Prostate gland (tissue), 2 donors: ENCODE results near the gene NCK1. TPM values are rescaled to one million over a fixed set of nuclear protein-coding genes. Genes with fewer than 3 reads are reported as not detected.

Experiments used
- DNase-seq: peaks from one replicate; pipeline ENCODE4 v3.0.0-alpha.2; 2019; ENCODE audit warnings: low spot score
- H3K27ac ChIP-seq, 2 donors: fragments of 200-600 bp; sonication (generic); 2 replicates each; pipeline ENCODE4 v1.5.1; 2017 to 2019
- H3K27me3 ChIP-seq: fragments of 200-600 bp; sonication (generic); replicated peaks from 2 replicates; pipeline ENCODE4 v1.5.1; 2019; ENCODE audit not compliant: insufficient read depth
- H3K36me3 ChIP-seq, 2 donors: fragments of 200-600 bp; sonication (generic); 1 replicate in 1 of 2; 2 replicates in 1 of 2; pipeline versions ENCODE4 v1.5.1 to v1.8.1; 2017 to 2019
- H3K4me1 ChIP-seq: fragments of 200-600 bp; sonication (generic); replicated peaks from 2 replicates; pipeline ENCODE4 v1.5.1; 2019
- H3K4me3 ChIP-seq, 2 donors: fragments of 200-600 bp; sonication (generic); 2 replicates each; pipeline ENCODE4 v1.5.1; 2017 to 2019
- H3K9me3 ChIP-seq: fragments of 200-600 bp; sonication (generic); 2 replicates; pipeline ENCODE4 v1.5.1; 2017
- POLR2A ChIP-seq: fragments of 450-650 bp; IDR thresholded peaks from one replicate; pipeline ENCODE4 v1.6.1; 2016; ENCODE audit warnings: antibody characterized with exemption, mild to moderate bottlenecking
- POLR2AphosphoS5 ChIP-seq: sonication (generic); formaldehyde crosslinking; IDR thresholded peaks from one replicate; pipeline ENCODE4 v1.6.1; 2017; ENCODE audit warnings: antibody characterized with exemption
- WGBS: methylation state at CpG from one replicate; pipeline ENCODE4 v1.1.5; 2018; 5-methylcytosine and 5-hydroxymethylcytosine counted together
- intact Hi-C: fragments of 100-400 bp; cut with DNase I; formaldehyde crosslinking; loops from one replicate; pipeline ENCODE4 v1.14.2; 2022
- total RNA-seq, 2 donors: library from RNA; depleted of rRNA; stranded (reverse); fragments of >200 nt; gene quantifications; one replicate each; pipeline ENCODE4 v1.1.0, GENCODE V29; 2016
- TF ChIP-seq, protein P1 (sequence below), 4 experiments: fragments of 200-600 bp in 2 of 4; fragments of 450-650 bp in 2 of 4; sonication (generic) in 2 of 4; IDR thresholded peaks; 1 replicate in 3 of 4; 2 replicates in 1 of 4; pipeline ENCODE4 v1.5.1; 2016 to 2019; ENCODE audit warnings: antibody characterized with exemption in 4 of 4, mild to moderate bottlenecking in 2 of 4, moderate library complexity in 2 of 4

The NCK1 gene
- total RNA-seq, 2 donors from 2014 or later: 23.3 to 35.6 TPM

DNA sequence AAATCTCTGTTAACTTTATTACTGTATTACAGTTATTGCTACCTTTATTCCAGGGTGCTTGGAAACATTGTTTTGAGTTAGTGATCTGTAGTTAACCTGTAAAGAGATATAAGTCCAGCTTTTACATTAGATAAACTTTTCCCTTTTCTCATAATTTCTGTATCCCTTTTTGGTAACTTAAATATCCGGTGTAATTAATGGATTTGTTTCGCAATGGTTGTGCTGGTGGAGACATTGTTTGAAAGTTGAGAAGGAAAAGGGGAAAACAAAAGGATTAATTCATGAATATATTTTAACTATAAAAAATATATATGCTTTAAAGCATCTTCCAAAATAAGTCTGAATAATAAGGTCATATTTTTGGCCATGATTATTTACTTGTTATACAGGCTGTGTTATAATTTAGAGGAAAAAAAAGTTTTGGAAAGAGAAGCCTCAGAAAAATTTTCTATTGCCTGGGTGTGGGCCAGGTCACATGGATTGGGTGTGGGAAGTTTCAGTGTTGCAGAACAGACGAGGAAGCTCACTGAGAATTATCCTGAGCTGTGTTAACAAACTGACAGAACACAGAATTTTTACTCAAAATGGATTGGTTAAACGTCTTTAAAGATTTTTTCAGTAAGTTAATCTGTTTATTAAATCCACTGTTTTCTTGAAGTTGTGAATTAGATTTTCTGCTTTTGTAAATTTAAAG is 68.1 kb downstream of the NCK1 start:
- WGBS: 21% methylated on average over 4 of the region's 4 CpGs
- TF ChIP-seq, protein P1, sequence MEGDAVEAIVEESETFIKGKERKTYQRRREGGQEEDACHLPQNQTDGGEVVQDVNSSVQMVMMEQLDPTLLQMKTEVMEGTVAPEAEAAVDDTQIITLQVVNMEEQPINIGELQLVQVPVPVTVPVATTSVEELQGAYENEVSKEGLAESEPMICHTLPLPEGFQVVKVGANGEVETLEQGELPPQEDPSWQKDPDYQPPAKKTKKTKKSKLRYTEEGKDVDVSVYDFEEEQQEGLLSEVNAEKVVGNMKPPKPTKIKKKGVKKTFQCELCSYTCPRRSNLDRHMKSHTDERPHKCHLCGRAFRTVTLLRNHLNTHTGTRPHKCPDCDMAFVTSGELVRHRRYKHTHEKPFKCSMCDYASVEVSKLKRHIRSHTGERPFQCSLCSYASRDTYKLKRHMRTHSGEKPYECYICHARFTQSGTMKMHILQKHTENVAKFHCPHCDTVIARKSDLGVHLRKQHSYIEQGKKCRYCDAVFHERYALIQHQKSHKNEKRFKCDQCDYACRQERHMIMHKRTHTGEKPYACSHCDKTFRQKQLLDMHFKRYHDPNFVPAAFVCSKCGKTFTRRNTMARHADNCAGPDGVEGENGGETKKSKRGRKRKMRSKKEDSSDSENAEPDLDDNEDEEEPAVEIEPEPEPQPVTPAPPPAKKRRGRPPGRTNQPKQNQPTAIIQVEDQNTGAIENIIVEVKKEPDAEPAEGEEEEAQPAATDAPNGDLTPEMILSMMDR (IDR thresholded peaks at IDR 0.05): no peak
- TF ChIP-seq POLR2A (no peak), POLR2AphosphoS5 (peak; percentile 35)
- intact Hi-C loops: no loop called here
- H3K4me3 ChIP-seq: no peak overlapping the region
- DNase-seq: peak; percentile 45
- peak overlapping the region; percentile 10 to 11 for H3K27ac ChIP-seq
- no peaks in the 10 kb centered on the region for H3K27me3 ChIP-seq
- H3K4me1 ChIP-seq: no peaks in the 10 kb centered on the region
- no peaks in the 10 kb centered on the region for H3K36me3 ChIP-seq
- H3K9me3 ChIP-seq: no peaks in the 10 kb centered on the region

DNA sequence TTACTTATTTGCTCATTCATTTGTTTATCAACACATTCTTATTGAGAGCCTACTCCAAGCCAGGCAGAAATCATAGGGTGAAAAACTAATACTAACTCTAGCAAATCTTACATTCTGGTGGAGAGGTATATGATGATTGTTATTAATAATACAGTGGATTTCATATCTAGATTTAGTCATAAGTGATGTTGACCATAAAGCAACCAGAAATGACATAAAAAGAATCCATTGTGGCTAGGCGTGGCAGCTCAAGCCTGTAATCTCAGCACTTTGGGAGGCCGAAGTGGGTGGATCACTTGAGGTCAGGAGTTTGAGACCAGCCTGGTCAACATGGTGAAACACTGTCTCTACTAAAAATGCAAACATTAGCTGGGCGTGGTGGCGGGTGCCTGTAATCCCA is 69.6 kb downstream of the NCK1 start:
- WGBS: 93% methylated on average over 4 of the region's 4 CpGs

DNA sequence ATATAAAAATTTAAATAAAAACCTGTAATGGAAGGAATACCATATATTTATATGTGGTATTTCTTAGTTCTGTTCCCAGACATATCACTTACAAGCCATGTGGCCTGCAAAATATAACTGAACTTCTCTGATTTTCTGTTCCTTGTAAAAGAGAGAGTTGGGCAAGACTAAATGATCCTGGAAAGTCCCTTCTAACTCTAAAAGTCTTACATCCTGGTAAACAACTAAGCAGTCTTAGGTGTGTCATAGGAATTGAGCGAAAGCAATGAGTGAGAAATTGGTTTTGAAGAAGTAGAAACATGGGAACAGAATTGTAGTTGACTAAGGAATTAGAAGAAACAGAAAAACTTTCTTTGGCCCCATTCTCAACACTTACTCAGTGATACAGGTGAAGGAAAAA is 70.5 kb downstream of the NCK1 start:
- no peak overlapping the region for H3K27ac ChIP-seq
- H3K4me1 ChIP-seq: no peaks in the 10 kb centered on the region
- WGBS: 79% methylated on average over 1 of the region's 1 CpG
- H3K27me3 ChIP-seq: no peaks in the 10 kb centered on the region
- DNase-seq: no peak
- TF ChIP-seq POLR2A (no peak), POLR2AphosphoS5 (no peak)
- TF ChIP-seq, protein P1 (IDR thresholded peaks at IDR 0.05): no peak
- H3K4me3 ChIP-seq: no peak overlapping the region
- H3K36me3 ChIP-seq: no peaks in the 10 kb centered on the region
- no peaks in the 10 kb centered on the region for H3K9me3 ChIP-seq
- intact Hi-C loops: no loop called here

More for the DNA sequence above, 69.6 kb downstream of the NCK1 start:
- Histone ChIP-seq H3K4me3 (no peak overlapping the region), H3K36me3 (no peaks in the 10 kb centered on the region), H3K9me3 (no peaks in the 10 kb centered on the region), H3K4me1 (no peaks in the 10 kb centered on the region), H3K27me3 (no peaks in the 10 kb centered on the region), H3K27ac (no peak overlapping the region)
- DNase-seq: no peak
- TF ChIP-seq POLR2AphosphoS5: no peak
- TF ChIP-seq POLR2A: no peak
- TF ChIP-seq, protein P1 (IDR thresholded peaks at IDR 0.05): no peak
- intact Hi-C loops: no loop called here

DNA sequence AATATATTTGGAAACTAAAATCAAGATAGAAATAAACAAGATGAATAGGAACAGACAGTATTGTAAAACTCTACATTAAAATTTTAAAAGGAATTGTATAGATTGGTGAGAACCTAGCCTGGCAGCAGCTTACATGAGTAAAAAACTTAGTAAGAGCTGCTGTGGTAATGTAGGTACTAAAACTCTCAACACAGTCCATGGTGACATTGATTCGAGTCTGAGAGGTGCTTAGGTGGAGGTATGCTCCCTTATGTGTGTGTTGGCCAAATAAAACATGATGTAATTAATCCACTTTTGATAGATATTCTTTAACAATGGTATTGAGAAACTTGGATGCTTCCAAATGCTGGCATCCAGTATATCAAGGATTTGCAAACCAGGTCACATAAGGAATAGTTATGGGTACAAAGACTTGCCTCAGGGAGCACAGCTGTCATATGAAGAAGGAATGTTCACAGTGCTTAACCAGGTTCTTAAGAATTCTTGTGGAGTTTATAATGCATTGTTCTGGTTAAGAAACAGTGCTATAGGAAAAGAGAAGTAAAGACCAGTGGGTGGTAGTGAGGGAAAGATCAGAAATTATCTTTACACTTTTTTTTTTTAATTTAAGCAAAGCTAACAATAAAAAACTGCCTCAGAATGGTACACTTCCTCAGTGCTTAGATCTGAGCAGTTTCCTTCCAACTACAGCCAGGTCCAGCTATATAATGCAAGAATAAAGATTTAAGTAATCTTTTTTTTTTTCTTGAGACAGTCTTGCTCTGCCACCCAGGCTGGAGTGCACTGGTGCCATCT is 71.2 kb downstream of the NCK1 start:
- Histone ChIP-seq H3K27ac (no peak overlapping the region), H3K27me3 (no peaks in the 10 kb centered on the region), H3K4me1 (no peaks in the 10 kb centered on the region), H3K36me3 (no peaks in the 10 kb centered on the region), H3K4me3 (no peak overlapping the region), H3K9me3 (no peaks in the 10 kb centered on the region)
- 40% methylated on average over 1 of the region's 1 CpG for WGBS
- intact Hi-C loops: no loop called here
- TF ChIP-seq POLR2AphosphoS5: peak; percentile 22
- TF ChIP-seq POLR2A: no peak
- TF ChIP-seq, protein P1 (IDR thresholded peaks at IDR 0.05): no peak
- DNase-seq: peak; percentile 25
